Stimulated activated CD8-positive, alpha-beta memory T cell treated with anti-CD3 and anti-CD28 coated beads, Interleukin-4, amount 100 ng/mL, for 24 hours (primary cell): Measurements from ENCODE around the gene ABR.
"Not testable (repeated sequence)": the region's sequence is repeated elsewhere in the genome, so short reads cannot be mapped to it uniquely, and the experiment has no call there.

ENCODE experiments used
- DNase-seq: peaks from one replicate; pipeline ENCODE4 v3.0.0-alpha.2; 2020; ENCODE audit warnings: low read depth

The ABR gene

GRCh38 chr17:1173432-1174262 is 6.1 kb downstream of the ABR start:
- no peak for DNase-seq

DNA sequence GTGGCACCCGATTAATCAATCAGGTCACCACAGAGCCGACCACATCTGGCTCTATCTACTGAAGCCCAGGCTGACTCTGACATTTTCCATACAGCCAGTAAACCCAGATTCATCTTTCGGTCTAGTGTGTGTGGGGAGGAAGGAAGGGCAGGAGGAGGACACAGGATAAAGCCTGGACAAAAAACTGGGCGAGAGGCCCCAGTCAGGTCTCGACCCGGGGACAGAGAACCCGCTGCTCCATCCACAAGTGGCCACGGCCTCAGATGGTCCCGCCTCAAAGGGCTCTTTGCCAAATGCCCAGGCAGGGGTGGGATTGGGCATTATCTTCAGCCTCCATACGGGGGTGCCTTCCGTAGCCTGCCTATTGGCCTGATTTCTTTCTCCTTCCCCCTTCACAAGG is 7.8 kb downstream of the ABR start:
- no peak for DNase-seq

DNA sequence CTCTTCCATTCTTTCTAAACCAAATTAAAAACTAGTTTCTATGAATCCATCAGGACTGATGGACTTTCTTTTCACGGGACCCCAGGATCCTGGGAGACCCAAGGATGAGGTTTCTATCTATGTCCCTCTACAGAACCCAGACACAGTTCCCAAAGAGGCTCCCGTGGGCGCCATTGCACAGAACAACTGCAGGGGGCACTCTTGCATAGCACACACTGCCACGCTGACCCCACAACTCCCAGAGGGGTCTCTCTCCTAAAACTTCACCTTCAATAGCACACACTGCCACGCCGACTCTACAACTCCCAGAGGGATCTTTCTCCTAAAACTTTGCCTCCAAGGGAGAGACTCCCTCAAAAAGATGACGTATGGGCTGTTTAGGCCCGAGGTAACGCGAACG is 9.0 kb downstream of the ABR start:
- no peak for DNase-seq

GRCh38 chr17:1169929-1170312 is 9.9 kb downstream of the ABR start:
- no peak for DNase-seq

- no peak for DNase-seq
Observed at GRCh38 chr17:1169221-1169928, 10.4 kb downstream of the ABR start.

GRCh38 chr17:1168533-1169220 is 11.1 kb downstream of the ABR start:
- DNase-seq: no peak

- no peak for DNase-seq
Observed at GRCh38 chr17:1166276-1166675, 13.5 kb downstream of the ABR start.

DNA sequence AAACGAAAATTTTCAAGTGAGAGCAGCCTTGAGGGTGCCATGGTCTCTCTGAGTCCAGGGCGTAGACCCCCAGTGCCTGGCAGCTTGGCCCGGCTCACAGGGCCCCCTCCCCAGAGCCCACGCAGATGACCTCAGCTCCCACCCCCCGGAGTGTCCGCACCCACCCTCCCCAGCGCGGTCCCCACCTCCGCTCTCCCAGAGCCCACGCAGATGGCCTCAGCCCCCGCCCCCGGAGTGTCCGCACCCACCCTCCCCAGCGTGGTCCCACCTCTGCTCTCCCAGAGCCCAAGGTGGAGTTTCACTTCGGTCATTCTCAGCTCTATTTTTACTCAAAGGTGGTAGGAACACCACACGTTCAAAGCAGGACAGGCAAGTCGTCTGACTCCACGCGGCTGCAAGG is 13.9 kb downstream of the ABR start:
- DNase-seq: no peak

DNA sequence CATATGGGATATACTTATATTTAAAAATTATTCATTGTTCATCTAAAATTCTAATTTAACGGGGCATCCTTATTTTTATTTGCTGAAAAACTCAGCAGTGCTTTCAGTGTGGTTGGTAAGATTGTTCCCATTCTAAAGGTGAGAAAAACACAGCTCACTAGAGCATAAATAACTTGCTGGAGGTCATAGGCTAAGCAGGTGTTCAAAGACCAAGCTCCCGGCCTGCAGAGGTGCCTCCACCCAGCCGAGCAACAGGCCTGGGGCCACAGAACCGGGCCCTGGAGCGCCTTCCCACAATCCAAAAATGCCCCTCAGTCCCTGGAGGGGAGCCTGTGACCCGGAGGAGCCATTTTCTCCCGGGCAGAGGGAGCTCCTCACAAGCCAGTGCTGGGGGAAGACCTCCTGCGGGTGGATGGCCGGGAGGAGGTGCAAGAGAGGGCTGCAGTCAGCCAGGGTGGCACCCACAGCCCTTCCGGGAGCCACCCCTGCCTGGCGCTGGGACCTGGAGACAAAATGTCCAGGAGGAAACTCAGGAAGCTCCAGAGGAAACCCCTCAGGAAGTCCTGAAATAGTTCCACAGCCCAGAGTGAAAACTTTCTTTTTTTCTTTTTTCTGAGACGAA is 14.7 kb downstream of the ABR start:
- no peak for DNase-seq

DNA sequence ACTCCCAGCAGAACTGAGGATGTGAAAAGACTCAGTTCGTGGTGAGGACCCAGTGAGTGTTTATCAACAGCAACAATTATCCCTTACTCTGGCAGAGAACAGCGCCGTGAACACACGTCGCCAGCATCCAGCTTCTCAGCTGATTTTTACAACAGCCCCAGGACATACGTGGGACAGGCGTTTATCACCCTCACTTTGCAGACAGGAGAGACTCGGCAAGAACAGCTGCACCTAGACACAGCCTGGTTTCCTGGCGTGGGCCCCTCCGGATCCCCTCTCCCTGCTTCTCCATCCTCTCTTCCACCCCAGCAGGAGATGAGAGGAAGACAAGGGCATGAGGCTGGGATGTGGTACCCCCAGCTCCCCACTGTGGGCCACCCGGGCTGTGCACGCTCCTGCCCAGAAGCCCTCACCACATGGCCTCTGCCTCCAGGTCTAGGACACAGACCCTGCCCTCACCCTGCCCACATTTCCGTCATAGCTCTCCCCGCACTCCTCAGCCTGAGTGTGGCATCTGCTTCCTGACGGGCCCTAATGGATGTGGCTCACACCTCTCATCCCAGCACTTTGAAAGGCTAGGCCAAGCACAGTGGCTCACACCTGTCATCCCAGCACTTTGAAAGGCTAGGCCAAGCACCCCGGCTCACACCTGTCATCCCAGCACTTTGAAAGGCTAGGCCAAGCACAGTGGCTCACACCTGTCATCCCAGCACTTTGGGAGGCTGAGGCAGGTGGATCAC is 17.5 kb downstream of the ABR start:
- no peak for DNase-seq

DNA sequence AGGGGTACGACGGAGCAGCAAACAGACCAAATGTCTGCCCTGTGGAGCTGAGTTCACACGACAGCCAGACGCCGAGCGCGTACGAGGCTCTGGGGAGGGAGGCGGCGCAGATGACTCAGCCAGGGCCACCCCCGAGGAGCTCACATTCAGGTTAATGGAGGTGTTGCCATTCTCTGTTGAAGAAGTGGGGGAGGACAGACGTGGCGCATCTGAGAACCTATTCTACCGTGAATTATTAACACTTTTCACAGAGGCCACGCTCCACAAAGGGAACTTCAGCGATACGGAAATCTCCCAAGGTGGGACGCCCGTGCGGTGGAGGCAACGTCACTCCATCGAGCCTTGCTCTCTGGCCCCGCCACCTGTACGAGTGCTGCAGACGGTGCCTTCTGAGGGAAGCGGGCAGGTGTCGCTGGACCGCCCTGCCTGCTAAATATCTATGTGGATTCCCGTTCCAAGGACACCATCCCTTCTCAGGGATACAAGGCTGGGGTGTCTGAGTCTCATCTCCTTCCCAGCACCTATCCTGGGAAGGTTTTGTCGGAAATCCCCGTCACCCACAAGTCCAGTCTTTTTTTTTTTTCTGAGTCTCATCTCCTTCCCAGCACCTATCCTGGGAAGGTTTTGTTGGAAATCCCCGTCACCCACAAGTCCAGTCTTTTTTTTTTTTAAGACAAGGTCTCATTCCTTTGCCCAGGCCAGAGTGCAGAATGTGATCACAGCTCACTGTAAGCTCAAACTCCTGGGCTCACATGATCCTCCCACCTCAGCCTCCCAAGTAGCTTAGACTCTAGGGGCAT is 19.0 kb downstream of the ABR start:
- DNase-seq: no peak

DNA sequence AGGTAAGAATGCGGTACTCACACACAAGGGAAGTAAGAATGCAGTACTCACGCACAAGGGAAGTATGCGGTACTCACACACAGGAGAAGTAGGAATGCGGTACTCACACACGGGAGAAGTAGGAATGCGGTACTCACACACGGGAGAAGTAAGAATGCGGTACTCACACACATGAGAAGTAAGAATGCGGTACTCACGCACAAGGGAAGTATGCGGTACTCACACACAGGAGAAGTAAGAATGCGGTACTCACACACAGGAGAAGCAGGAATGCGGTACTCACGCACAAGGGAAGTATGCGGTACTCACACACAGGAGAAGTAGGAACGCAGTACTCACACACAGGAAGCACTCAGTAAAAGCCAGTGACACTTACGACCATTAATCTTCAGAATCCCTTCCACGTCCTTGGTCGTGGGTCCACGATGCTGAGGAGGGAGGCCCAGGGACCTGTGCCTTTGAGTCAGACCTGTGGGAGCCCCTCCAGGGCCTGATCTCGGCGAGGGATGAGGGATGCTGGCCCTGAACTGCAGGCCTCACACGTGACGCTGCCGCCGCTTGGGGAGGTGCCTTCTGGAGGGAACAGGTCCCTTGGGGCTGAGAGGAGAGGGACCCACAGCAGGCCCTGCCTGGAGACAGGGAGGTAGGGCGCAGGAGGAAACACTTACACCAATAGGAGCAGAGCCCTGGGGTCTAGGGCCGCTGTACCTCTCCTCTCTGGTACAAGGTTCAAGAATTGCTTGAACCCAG is 20.2 kb downstream of the ABR start:
- no peak for DNase-seq

- no peak for DNase-seq
Observed at GRCh38 chr17:1158879-1159278, 20.9 kb downstream of the ABR start.

- DNase-seq: no peak
Observed at GRCh38 chr17:1156864-1157263, 22.9 kb downstream of the ABR start.

DNA sequence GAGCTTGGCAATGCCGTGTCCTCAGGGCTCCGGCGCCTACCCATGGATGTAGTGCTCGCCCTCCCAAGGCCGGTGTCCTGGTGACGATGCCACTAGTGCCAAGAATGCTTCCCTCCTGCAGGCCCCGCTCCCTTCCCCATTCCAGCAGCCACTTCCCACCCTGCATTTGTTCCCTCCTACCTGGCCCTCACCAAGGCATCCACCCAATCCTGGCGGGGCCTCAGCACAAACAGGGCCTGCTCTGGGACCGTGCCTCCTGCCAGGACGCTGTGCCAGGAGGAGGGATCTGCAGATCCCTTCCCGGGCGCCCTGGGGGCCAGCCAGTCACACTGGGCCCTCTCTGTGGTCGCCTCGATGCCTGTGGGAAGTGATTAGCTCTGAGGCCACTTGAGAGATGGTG is 25.1 kb downstream of the ABR start:
- no peak for DNase-seq

- DNase-seq: no peak
Observed at GRCh38 chr17:1153795-1154546, 25.8 kb downstream of the ABR start.

GRCh38 chr17:1152582-1152981 is 27.2 kb downstream of the ABR start:
- not testable (repeated sequence) for DNase-seq

GRCh38 chr17:1150863-1151600 is 28.7 kb downstream of the ABR start:
- no peak for DNase-seq

DNA sequence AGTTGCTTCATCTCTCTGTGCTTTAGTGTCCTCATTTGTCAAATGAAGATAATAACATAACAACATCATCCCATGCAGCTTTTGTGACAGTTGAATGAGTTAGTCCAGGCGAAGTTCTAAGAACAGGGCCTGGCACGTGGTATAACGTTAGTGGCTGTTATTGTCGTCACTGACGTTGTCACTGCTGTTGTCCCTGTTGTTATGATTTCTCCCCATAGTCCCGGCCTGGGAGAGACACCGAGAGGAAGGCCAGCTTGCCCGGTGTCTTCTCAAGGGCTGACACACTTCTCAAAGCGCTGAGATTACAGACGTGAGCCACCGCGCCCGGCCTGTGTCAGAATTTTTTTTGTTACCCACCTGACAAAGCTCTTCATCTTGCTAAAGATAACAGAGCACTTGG is 29.9 kb downstream of the ABR start:
- DNase-seq: no peak
